HCT116 (cell line): ENCODE measurements around the gene AR. TPM values are rescaled to one million over a fixed set of nuclear protein-coding genes. Genes with fewer than 3 reads are reported as not detected.

Source experiments
- ATAC-seq: fragments of 200-7000 bp; cut with Tn5 transposase; 2 replicates; pipeline ENCODE4 v1.9.1; 2020; ENCODE audit warnings: mild to moderate bottlenecking, moderate library complexity
- BruUV-seq: library from RNA; stranded (reverse); fragments of 400-500 nt; replicated peaks from 2 replicates; lab custom pipeline; 2021; lab: Mats Ljungman, UMichigan
- CTCF ChIA-PET: fragments of 300-600 bp; sonication (Branson Sonifier 250); formaldehyde crosslinking; loops from one replicate; lab custom pipeline; 2021; ENCODE audit warnings: antibody characterized with exemption; lab: Charles Lee
- POLR2A ChIA-PET: fragments of 300-600, 350-600 bp; sonication (Branson Sonifier 250); formaldehyde crosslinking; loops from one replicate; lab custom pipeline; 2021; ENCODE audit warnings: antibody characterized with exemption; lab: Charles Lee
- RAD21 ChIA-PET, 2 experiments: fragments of 300-600 bp; sonication (Branson Sonifier 250); formaldehyde crosslinking; loops; one replicate each; lab custom pipeline; 2023; ENCODE audit warnings: low total read pairs in 2 of 2; ENCODE audit not compliant: uncharacterized antibody in 2 of 2, unreplicated experiment in 2 of 2, low non-redundant PET in 1 of 2; lab: Charles Lee
- DNase-seq: peaks from one replicate; pipeline ENCODE4 v3.0.0-alpha.2; 2010; ENCODE audit warnings: low read depth, low spot score
- H2AFZ ChIP-seq: fragments of 200-600 bp; shearing (Covaris generic), sonication (generic); 2 replicates; pipeline ENCODE4 v1.6.1; 2017; ENCODE audit warnings: low read depth, mixed run types, mixed read lengths, antibody characterized with exemption, low read length; ENCODE audit not compliant: poor library complexity, severe bottlenecking
- H3K27ac ChIP-seq: 2 replicates; pipeline ENCODE4 v1.5.1; 2012; ENCODE audit warnings: low read depth, low read length
- H3K27me3 ChIP-seq: fragments of 200-600 bp; sonication (generic); 2 replicates; pipeline ENCODE4 v1.6.1; 2016; ENCODE audit warnings: mixed run types, low read length, mixed read lengths; ENCODE audit not compliant: insufficient read depth
- H3K36me3 ChIP-seq, 2 experiments: fragments of 200-500 bp in 1 of 2; fragments of 200-600 bp in 1 of 2; sonication (Bioruptor generic) in 1 of 2; sonication (generic) in 1 of 2; 2 replicates each; pipeline versions ENCODE4 v1.5.1 to v1.6.1; 2014 to 2016; ENCODE audit warnings: low read length in 2 of 2, inconsistent platforms in 1 of 2, mixed read lengths in 1 of 2, mixed run types in 1 of 2; ENCODE audit not compliant: insufficient read depth in 2 of 2, control insufficient read depth in 1 of 2
- H3K4me1 ChIP-seq, 2 experiments: fragments of 200-600 bp in 1 of 2; sonication (generic) in 1 of 2; 2 replicates each; pipeline versions ENCODE4 v1.5.1 to v1.6.1; 2012 to 2017; ENCODE audit warnings: low read length in 2 of 2, inconsistent platforms in 1 of 2, mild to moderate bottlenecking in 1 of 2, mixed read lengths in 1 of 2, mixed run types in 1 of 2, moderate library complexity in 1 of 2; ENCODE audit not compliant: insufficient read depth in 2 of 2, control insufficient read depth in 1 of 2
- H3K4me2 ChIP-seq: fragments of 200-600 bp; sonication (generic); 2 replicates; pipeline ENCODE4 v1.6.1; 2017; ENCODE audit warnings: mixed run types, low read length, mixed read lengths
- H3K4me3 ChIP-seq, 2 experiments: fragments of 200-600 bp in 1 of 2; sonication (generic) in 1 of 2; replicated peaks in 1 of 2; 2 replicates each; pipeline ENCODE4 v1.5.1; 2011 to 2016; ENCODE audit warnings: low read length in 2 of 2, control low read depth in 1 of 2, low read depth in 1 of 2, mild to moderate bottlenecking in 1 of 2, mixed read lengths in 1 of 2, mixed run types in 1 of 2
- H3K79me2 ChIP-seq: fragments of 200-600 bp; sonication (generic); 2 replicates; pipeline ENCODE4 v1.6.1; 2017; ENCODE audit warnings: mild to moderate bottlenecking, mixed run types, low read length, moderate library complexity, mixed read lengths; ENCODE audit not compliant: insufficient read depth
- H3K9ac ChIP-seq: fragments of 200-600 bp; sonication (generic); 2 replicates; pipeline ENCODE4 v1.6.1; 2016; ENCODE audit warnings: low read length, mixed read lengths
- H3K9me2 ChIP-seq: fragments of 200-600 bp; sonication (generic), shearing (Covaris generic); 2 replicates; pipeline ENCODE4 v1.6.1; 2017; ENCODE audit warnings: mixed run types, mild to moderate bottlenecking, moderate library complexity; ENCODE audit not compliant: insufficient read depth
- H3K9me3 ChIP-seq, 2 experiments: fragments of 200-500 bp in 1 of 2; fragments of 200-600 bp in 1 of 2; sonication (Bioruptor generic) in 1 of 2; sonication (generic) in 1 of 2; 2 replicates each; pipeline ENCODE4 v1.6.1; 2014 to 2017; ENCODE audit warnings: low read length in 2 of 2, mixed read lengths in 2 of 2, inconsistent platforms in 1 of 2, low read depth in 1 of 2, mild to moderate bottlenecking in 1 of 2, mixed run types in 1 of 2, moderate library complexity in 1 of 2; ENCODE audit not compliant: control insufficient read depth in 1 of 2, insufficient read depth in 1 of 2
- H4K20me1 ChIP-seq: fragments of 200-600 bp; sonication (generic), shearing (Covaris generic); 2 replicates; pipeline ENCODE4 v1.6.1; 2017; ENCODE audit warnings: mixed run types, mild to moderate bottlenecking, moderate library complexity; ENCODE audit not compliant: insufficient read depth
- CBX3 ChIP-seq: IDR thresholded peaks from 2 replicates; pipeline ENCODE4 v1.6.1; 2012; ENCODE audit warnings: low read depth
- ELF1 ChIP-seq: IDR thresholded peaks from 2 replicates; pipeline ENCODE4 v1.6.1; 2012; ENCODE audit warnings: low read depth, borderline replicate concordance
- RAD21 ChIP-seq: IDR thresholded peaks from 2 replicates; pipeline ENCODE4 v1.6.1; 2012; ENCODE audit warnings: low read depth, mild to moderate bottlenecking
- SRF ChIP-seq: IDR thresholded peaks from 2 replicates; pipeline ENCODE4 v1.6.1; 2012; ENCODE audit warnings: low read depth
- ZNF274 ChIP-seq: fragments of 200-500 bp; sonication (Bioruptor generic); IDR thresholded peaks from 2 replicates; pipeline ENCODE4 v1.6.1; 2014; ENCODE audit warnings: mild to moderate bottlenecking, low read depth, low read length, inconsistent platforms
- intact Hi-C: fragments of 100-400 bp; cut with micrococcal nuclease; formaldehyde crosslinking; loops from 2 replicates; pipeline ENCODE4 v1.10.0; 2022
- total RNA-seq: library from RNA; stranded (reverse); gene quantifications from one replicate; pipeline ENCODE4 v1.2.1, GENCODE V29; 2021; ENCODE audit not compliant: unreplicated experiment
- TF ChIP-seq, protein P1 (sequence below): IDR thresholded peaks from 2 replicates; pipeline ENCODE4 v1.6.1; 2012

AR gene
- total RNA-seq, 1 experiment from 2014 or later = 0.02 TPM

DNA sequence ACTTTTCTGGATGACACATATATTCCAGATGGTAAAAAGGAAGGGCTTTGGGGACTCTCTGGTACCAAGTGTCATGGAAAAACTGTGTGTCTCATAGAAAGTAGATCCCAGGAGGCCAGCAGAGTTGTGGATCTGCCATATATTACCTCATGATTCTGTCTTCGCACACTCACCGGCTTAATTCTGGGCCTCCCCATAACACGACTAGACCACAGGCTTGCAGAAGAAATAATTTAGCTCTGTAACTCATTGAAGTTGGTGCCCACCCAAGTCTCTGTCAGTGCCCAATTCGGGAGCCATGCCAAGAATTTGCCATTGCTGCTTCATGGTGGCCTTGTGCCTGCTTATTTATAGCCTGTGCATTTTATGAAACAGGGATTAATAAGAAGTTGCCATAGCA, 104.5 kb downstream of the AR start:
- no peak for TF ChIP-seq ZNF274
- no peak for TF ChIP-seq ELF1
- TF ChIP-seq SRF = no peak
- no peak for TF ChIP-seq CBX3
- no TSS peak for BruUV-seq
- H3K9me2 ChIP-seq = no peaks in the 10 kb centered on the region
- H3K27me3 ChIP-seq = no peaks in the 10 kb centered on the region
- ATAC-seq (no peak), DNase-seq (no peak)
- intact Hi-C loops = no loop called here
- no peaks in the 10 kb centered on the region for H3K4me1 ChIP-seq
- H4K20me1 ChIP-seq = no peaks in the 10 kb centered on the region
- no peak overlapping the region for H3K4me3 ChIP-seq
- H3K36me3 ChIP-seq = no peaks in the 10 kb centered on the region
- ChIA-PET CTCF (no interaction called here), RAD21 (no interaction called here), POLR2A (no interaction called here)
- H3K9ac ChIP-seq = no peak overlapping the region
- no peaks in the 10 kb centered on the region for H3K79me2 ChIP-seq
- H3K4me2 ChIP-seq = no peak overlapping the region
- no peaks in the 10 kb centered on the region for H3K9me3 ChIP-seq
- H3K27ac ChIP-seq = no peak overlapping the region
- no peak overlapping the region for H2AFZ ChIP-seq

DNA sequence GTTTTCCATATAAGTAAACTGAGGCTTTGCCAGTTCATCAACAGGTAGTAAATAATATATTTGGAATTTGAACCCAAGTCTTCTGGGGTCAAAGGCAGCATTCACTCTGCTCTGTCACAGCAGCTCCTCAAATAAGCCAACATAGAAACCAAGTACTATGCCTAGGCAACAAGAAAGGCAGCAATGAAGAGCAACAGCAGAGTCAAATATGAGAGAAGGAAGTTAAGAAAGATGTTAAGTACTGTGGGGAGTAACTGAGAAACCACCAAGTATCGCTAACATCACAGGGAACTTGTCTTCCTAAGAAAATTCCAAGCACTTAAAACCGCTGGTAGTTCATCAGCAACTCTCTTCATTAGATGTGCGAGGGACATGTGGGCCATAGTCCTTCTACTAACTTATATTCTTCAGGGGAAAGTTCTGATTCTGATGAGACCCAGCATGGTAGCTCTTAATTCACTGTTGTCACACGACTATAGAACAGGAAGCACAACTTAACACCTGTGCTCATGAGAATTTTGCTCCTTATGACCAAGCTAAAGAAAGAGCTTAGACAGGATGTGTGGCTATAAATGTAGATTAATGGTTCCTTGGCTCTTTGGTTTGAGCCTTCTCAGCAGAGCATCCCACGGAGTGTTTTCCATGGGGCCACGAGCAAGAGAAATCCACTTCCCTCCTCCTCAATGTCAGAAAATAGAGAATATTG, 107.8 kb downstream of the AR start:
- Histone ChIP-seq H3K27ac (no peak overlapping the region), H2AFZ (no peak overlapping the region), H4K20me1 (no peaks in the 10 kb centered on the region), H3K9ac (no peak overlapping the region), H3K27me3 (no peaks in the 10 kb centered on the region), H3K4me2 (no peak overlapping the region), H3K4me3 (no peak overlapping the region), H3K9me2 (no peaks in the 10 kb centered on the region), H3K79me2 (no peaks in the 10 kb centered on the region), H3K9me3 (no peaks in the 10 kb centered on the region), H3K36me3 (no peaks in the 10 kb centered on the region), H3K4me1 (no peaks in the 10 kb centered on the region)
- DNase-seq (no peak), ATAC-seq (no peak)
- ChIA-PET POLR2A (no interaction called here), CTCF (no interaction called here), RAD21 (no interaction called here)
- no TSS peak for BruUV-seq
- TF ChIP-seq, protein P1, sequence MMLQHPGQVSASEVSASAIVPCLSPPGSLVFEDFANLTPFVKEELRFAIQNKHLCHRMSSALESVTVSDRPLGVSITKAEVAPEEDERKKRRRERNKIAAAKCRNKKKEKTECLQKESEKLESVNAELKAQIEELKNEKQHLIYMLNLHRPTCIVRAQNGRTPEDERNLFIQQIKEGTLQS = no peak
- no peak for TF ChIP-seq RAD21
- intact Hi-C loops = no loop called here
